ENCODE data around the gene HOGA1. TPM values are rescaled to one million over a fixed set of nuclear protein-coding genes. Genes with fewer than 3 reads are reported as not detected.

Gene HOGA1
- total RNA-seq, 6 experiments from 2014 or later, result 16.8 to 92.9 (median 36.5) TPM

DNA sequence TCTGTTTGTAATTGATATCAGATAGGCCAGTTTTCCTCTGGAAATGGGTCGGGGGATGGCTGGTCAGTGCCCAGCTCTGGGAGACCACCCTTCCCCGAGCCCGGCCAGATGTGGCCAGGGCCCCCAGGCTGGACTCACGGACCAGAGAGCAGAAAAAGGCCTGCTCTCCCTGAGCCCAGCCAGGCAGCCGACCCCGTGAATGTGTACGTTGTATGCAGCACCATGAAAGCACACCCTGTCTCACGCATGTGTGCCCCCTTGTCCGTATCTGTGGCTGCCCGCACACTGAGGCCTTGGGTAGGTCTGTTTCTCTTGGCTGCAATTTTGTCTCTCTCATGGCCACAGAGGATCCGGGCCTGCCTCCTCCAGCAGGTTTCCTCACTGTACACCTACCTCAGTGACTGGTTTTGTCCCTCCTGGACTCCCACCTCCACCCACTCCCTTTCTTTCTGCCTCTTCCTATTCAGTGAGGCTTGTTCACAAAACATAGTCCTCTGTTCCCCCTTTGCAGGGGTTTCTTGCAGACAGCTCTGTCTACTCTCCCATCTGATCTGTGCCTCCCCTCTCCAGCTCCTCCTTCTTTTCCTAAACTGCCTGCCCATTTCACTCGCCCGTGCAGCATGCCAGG, 35.2 kb upstream of the HOGA1 start:
- WGBS (ENCODE audit: insufficient coverage, low coverage, low lambda C conversion rate, missing lambda C conversion rate), result 81% methylated on average over 5 of the region's 13 CpGs

DNA sequence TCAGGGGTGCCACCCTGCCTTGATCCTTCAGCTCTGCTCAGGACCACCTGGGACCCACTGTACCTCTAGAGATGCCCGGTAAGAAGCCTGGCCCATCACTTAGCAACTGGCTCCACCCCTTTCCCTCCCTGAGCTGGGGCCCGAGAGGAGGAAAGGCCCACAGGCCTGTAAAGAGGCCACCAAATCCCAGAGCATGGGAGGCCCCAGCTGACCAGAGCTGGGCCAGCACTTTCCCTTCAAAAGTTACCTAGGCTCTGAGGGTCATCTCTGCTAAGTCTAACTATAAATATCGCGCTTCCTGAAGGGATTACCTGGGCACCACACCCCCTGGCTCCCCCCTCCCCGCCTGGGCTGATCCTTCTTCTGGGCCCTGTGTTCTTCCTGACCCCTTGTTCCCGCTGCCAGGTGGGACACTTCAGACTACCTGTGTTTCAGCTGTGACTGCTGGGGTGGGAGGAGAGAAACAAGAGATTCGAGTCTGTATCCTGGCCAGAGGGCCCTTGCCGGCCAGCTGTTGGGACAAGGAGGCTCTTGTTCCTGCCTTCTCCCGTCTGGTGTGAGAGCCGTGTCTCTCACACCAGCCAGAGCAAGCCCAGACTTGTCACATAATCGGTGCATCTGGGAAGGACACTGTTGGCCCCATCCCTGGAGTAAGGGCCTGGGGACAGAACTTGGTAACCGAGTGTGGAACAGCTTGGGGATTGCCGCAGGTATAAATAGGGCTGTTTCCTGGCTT, 34.4 kb upstream of the HOGA1 start:
- intact Hi-C loops (cut with DNase I), result loop anchor here (5.0 to 10.0 kb wide), 2 partner anchors 85 to 87 kb away; no protein-coding TSS in a partner anchor
- H3K27ac ChIP-seq, result no peak overlapping the region
- H3K4me1 ChIP-seq, result no peaks in the 10 kb centered on the region
- no peak overlapping the region for H3K4me3 ChIP-seq
- DNase-seq (no peak), ATAC-seq (no peak)
- no peaks in the 10 kb centered on the region for H3K27me3 ChIP-seq
- H3K9me3 ChIP-seq, result no peaks in the 10 kb centered on the region
- 73% methylated on average over 8 of the region's 13 CpGs for WGBS (ENCODE audit: insufficient coverage, low coverage, low lambda C conversion rate, missing lambda C conversion rate)
- no peaks in the 10 kb centered on the region for H3K36me3 ChIP-seq
- TF ChIP-seq POLR2A (IDR thresholded peaks at IDR 0.05), result no peak
- TF ChIP-seq, protein P1, sequence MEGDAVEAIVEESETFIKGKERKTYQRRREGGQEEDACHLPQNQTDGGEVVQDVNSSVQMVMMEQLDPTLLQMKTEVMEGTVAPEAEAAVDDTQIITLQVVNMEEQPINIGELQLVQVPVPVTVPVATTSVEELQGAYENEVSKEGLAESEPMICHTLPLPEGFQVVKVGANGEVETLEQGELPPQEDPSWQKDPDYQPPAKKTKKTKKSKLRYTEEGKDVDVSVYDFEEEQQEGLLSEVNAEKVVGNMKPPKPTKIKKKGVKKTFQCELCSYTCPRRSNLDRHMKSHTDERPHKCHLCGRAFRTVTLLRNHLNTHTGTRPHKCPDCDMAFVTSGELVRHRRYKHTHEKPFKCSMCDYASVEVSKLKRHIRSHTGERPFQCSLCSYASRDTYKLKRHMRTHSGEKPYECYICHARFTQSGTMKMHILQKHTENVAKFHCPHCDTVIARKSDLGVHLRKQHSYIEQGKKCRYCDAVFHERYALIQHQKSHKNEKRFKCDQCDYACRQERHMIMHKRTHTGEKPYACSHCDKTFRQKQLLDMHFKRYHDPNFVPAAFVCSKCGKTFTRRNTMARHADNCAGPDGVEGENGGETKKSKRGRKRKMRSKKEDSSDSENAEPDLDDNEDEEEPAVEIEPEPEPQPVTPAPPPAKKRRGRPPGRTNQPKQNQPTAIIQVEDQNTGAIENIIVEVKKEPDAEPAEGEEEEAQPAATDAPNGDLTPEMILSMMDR (IDR thresholded peaks at IDR 0.05), result no peak

More for the DNA sequence above, 35.2 kb upstream of the HOGA1 start:
- no peaks in the 10 kb centered on the region for H3K27me3 ChIP-seq
- H3K4me3 ChIP-seq, result no peak overlapping the region
- no peak overlapping the region for H3K27ac ChIP-seq
- DNase-seq (peak in 1 of 3 donors; percentile 24), ATAC-seq (no peak)
- H3K9me3 ChIP-seq, result no peaks in the 10 kb centered on the region
- no peaks in the 10 kb centered on the region for H3K4me1 ChIP-seq
- H3K36me3 ChIP-seq, result no peaks in the 10 kb centered on the region
- TF ChIP-seq, protein P1 (IDR thresholded peaks at IDR 0.05), result no peak
- TF ChIP-seq POLR2A (IDR thresholded peaks at IDR 0.05), result no peak
- intact Hi-C loops (cut with DNase I), result loop anchor here in 1 of 2 donors (10.0 kb wide), 1 partner anchor 84 kb away; no protein-coding TSS in a partner anchor

DNA sequence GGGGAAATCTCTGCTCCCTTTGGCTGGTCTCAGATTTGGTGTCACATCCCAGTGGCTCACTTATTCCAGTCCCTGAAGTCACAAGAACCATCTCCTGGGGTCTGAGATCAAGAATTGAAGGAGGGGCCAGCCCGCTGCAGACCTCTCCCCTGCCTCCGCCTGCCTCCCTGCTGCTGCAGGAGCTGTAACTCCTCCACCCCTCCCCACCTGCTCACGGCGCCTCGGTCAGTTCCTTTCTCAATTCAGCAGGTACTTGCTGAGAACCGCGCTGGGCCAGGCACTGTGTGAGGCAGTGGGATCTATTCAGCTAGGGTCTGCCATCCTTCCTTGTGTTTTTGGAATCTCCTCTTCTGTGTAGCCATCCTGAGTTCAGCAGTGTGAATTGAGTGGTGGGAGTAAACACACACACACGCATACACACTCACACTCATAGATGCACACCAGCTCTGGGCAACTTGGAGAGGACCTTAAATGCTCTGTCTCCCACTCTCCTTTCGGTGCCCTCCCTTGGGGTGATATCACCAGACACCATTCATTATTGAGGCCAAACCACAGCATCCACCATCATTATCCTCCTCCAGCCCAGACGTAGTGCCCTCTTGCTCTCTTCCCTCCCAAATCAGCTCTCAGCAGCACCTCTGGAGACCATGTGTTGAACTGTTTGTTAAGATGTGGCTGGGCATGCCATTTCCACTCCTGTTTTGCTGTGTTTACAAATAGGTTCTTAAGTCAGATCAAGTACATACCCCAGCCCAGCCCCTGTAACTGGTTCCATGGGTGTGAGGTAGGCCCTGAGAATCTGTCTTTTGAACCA, 33.6 kb upstream of the HOGA1 start:
- Histone ChIP-seq H3K36me3 (no peaks in the 10 kb centered on the region), H3K27ac (no peak overlapping the region), H3K27me3 (no peaks in the 10 kb centered on the region), H3K9me3 (no peaks in the 10 kb centered on the region), H3K4me1 (no peaks in the 10 kb centered on the region), H3K4me3 (no peak overlapping the region)
- no peak for TF ChIP-seq POLR2A (IDR thresholded peaks at IDR 0.05)
- TF ChIP-seq, protein P1 (IDR thresholded peaks at IDR 0.05), result no peak
- ATAC-seq (no peak), DNase-seq (peak in 1 of 3 donors; percentile 40)
- WGBS (ENCODE audit: insufficient coverage, low coverage, low lambda C conversion rate, missing lambda C conversion rate), result 89% methylated on average over 10 of the region's 10 CpGs
- intact Hi-C loops (cut with DNase I), result loop anchor here in 1 of 2 donors (5.0 kb wide), 1 partner anchor 88 kb away; no protein-coding TSS in a partner anchor

GRCh38 chr10:97551271-97551670, 32.9 kb upstream of the HOGA1 start:
- Histone ChIP-seq H3K4me1 (no peaks in the 10 kb centered on the region), H3K4me3 (no peak overlapping the region), H3K9me3 (no peaks in the 10 kb centered on the region), H3K27me3 (no peaks in the 10 kb centered on the region), H3K36me3 (no peaks in the 10 kb centered on the region), H3K27ac (no peak overlapping the region)
- 77% methylated on average over 6 of the region's 6 CpGs for WGBS (ENCODE audit: insufficient coverage, low coverage, low lambda C conversion rate, missing lambda C conversion rate)
- TF ChIP-seq, protein P1 (IDR thresholded peaks at IDR 0.05), result no peak
- no peak for TF ChIP-seq POLR2A (IDR thresholded peaks at IDR 0.05)
- intact Hi-C loops (cut with DNase I), result loop anchor here in 1 of 2 donors (5.0 kb wide), 1 partner anchor 89 kb away; no protein-coding TSS in a partner anchor
- peak in 1 of 3 donors; percentile 9 for DNase-seq
- no peak for ATAC-seq

Data from right lobe of liver (tissue), 6 donors.